ENCODE measurements around the gene CDK8.

Gene CDK8

DNA sequence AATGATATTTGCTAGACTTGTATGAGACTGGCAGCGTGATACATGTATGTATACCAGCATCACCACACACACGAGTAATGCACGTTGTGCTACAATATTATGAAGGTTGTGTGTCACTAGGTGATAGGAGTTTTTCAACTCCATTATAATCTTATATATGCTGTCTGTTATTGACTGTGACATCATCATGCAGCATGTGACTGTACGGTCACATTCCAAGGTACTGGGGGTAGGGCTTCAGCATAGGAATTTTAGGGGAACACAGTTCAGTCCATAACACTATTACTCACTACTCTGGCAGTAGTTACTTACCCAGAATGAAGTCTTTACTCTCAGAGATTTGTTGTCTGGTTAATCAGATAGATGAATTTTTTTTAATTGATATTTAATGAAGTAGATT is 91.1 kb downstream of the CDK8 start:
- Histone ChIP-seq H3K4me3 (ENCODE audit: low read depth, low read length) (no peak overlapping the region), H3K9me3 (ENCODE audit: severe bottlenecking) (no peaks in the 10 kb centered on the region), H3K27me3 (ENCODE audit: insufficient read depth, low read depth, severe bottlenecking) (no peaks in the 10 kb centered on the region), H3K27ac (peak overlapping the region; percentile 34), H3K36me3 (peaks cover 42% of the 10 kb centered on the region)
- TF ChIP-seq, protein P1, sequence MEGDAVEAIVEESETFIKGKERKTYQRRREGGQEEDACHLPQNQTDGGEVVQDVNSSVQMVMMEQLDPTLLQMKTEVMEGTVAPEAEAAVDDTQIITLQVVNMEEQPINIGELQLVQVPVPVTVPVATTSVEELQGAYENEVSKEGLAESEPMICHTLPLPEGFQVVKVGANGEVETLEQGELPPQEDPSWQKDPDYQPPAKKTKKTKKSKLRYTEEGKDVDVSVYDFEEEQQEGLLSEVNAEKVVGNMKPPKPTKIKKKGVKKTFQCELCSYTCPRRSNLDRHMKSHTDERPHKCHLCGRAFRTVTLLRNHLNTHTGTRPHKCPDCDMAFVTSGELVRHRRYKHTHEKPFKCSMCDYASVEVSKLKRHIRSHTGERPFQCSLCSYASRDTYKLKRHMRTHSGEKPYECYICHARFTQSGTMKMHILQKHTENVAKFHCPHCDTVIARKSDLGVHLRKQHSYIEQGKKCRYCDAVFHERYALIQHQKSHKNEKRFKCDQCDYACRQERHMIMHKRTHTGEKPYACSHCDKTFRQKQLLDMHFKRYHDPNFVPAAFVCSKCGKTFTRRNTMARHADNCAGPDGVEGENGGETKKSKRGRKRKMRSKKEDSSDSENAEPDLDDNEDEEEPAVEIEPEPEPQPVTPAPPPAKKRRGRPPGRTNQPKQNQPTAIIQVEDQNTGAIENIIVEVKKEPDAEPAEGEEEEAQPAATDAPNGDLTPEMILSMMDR (IDR thresholded peaks at IDR 0.05; ENCODE audit: low read depth, low read length) = no peak
- no peak for DNase-seq

DNA sequence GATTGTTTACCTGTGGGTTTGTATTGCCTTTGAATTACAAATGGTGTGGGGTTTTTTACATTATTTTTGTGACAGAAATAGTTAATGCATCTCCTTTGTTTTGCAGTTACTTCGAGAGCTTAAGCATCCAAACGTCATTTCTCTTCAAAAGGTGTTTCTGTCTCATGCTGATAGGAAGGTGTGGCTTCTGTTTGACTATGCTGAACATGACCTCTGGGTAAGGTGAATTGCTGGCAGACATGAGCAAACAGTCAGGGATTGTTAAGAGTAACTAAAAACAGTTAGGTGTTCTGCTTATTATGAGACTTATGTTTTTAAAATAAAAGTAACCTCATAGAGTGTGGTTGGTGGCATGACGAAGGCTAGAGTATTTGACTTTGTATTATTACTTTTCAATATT is 95.0 kb downstream of the CDK8 start:
- H3K27me3 ChIP-seq (ENCODE audit: insufficient read depth, low read depth, severe bottlenecking) = no peaks in the 10 kb centered on the region
- no peak for DNase-seq
- H3K36me3 ChIP-seq = peaks cover 50% of the 10 kb centered on the region
- TF ChIP-seq, protein P1 (IDR thresholded peaks at IDR 0.05; ENCODE audit: low read depth, low read length) = no peak
- no peak overlapping the region for H3K4me3 ChIP-seq (ENCODE audit: low read depth, low read length)
- H3K9me3 ChIP-seq (ENCODE audit: severe bottlenecking) = no peaks in the 10 kb centered on the region
- peak overlapping the region; percentile 41 for H3K27ac ChIP-seq

DNA sequence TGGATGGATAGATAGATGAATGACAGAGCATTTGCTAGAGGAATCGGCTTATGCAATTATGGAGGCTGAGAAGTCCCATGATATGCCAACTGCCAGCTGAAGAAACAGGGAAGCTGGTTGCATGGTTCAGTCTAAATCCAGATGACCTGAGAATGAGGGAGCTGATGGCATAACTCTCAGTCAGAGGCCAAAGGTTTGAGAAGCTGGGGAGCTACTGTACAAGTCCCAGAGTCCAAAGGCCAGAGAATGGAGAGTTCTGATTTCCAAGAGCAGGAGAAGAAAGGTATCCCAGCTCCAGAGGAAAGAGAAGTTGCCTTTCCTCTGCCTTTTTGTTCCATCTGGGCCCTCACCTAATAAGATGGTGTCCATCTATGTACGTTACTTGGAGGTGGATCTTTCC is 108.3 kb downstream of the CDK8 start:
- Histone ChIP-seq H3K4me3 (ENCODE audit: low read depth, low read length) (no peak overlapping the region), H3K27ac (no peak overlapping the region), H3K9me3 (ENCODE audit: severe bottlenecking) (no peaks in the 10 kb centered on the region), H3K36me3 (peaks cover 32% of the 10 kb centered on the region), H3K27me3 (ENCODE audit: insufficient read depth, low read depth, severe bottlenecking) (no peaks in the 10 kb centered on the region)
- TF ChIP-seq, protein P1 (IDR thresholded peaks at IDR 0.05; ENCODE audit: low read depth, low read length) = no peak
- DNase-seq = no peak

DNA sequence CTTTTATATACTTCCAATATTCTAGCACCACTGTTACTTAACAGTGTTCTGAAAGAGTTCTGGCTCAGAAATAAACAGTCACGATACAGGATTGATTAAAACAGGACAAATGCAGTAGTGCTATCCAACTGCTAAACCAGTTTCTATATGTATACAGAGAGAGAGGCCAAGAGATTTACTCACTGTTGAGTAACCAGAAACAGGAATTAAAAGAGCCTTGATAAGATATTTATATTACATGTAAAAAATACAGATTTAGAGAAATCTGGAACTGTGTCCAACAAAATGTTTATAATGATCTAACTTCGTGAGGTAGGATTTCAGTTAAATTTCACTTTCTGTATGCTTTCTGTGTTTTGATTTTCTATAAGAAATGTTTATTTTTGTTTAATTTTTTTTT is 116.6 kb downstream of the CDK8 start:
- H3K9me3 ChIP-seq (ENCODE audit: severe bottlenecking) = no peaks in the 10 kb centered on the region
- H3K36me3 ChIP-seq = peaks cover 23% of the 10 kb centered on the region
- H3K27ac ChIP-seq = no peak overlapping the region
- no peak for DNase-seq
- TF ChIP-seq, protein P1 (IDR thresholded peaks at IDR 0.05; ENCODE audit: low read depth, low read length) = no peak
- H3K27me3 ChIP-seq (ENCODE audit: insufficient read depth, low read depth, severe bottlenecking) = no peaks in the 10 kb centered on the region
- no peak overlapping the region for H3K4me3 ChIP-seq (ENCODE audit: low read depth, low read length)

DNA sequence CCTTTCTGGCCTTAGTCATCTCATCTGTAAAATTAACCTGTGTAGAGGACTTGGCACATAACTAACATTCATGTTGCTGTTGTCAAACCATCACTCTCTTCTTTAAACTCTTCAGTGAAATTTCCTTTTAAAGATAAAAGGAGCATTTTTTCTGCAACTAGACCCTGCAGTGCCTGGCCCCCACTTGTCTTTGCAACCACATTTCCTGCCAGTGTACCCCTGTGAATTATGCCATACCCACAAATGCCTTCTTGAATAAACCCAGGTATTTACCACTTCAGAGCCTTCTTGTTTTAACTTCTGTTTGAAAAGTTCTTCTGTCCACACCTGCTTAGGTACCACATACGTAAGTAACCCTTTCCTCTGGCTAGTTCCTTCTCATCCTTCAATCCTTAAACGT is 118.8 kb downstream of the CDK8 start:
- H3K4me3 ChIP-seq (ENCODE audit: low read depth, low read length) = no peak overlapping the region
- H3K9me3 ChIP-seq (ENCODE audit: severe bottlenecking) = no peaks in the 10 kb centered on the region
- TF ChIP-seq, protein P1 (IDR thresholded peaks at IDR 0.05; ENCODE audit: low read depth, low read length) = no peak
- H3K27me3 ChIP-seq (ENCODE audit: insufficient read depth, low read depth, severe bottlenecking) = no peaks in the 10 kb centered on the region
- H3K27ac ChIP-seq = no peak overlapping the region
- peaks cover 23% of the 10 kb centered on the region for H3K36me3 ChIP-seq
- no peak for DNase-seq

DNA sequence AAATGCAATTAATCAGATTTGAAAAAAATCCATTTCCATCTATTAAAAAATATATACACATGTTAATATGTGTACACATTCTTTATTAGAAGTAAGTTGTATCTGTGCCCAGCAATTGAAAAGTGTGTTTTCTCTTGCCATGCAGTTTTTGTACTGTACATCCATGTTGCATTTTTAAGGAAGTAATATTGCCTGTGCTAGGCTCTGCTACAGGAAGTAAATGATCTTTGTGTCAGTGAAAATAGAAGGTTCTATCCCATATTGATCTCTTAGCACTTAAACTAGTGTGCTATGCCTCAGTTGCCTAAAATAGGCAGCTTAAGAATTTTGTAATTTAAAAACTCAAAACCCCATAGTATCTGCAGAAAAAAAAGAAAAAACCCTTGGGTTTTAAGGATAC is 122.5 kb downstream of the CDK8 start:
- Histone ChIP-seq H3K27me3 (ENCODE audit: insufficient read depth, low read depth, severe bottlenecking) (no peaks in the 10 kb centered on the region), H3K36me3 (peaks cover 23% of the 10 kb centered on the region), H3K27ac (no peak overlapping the region), H3K4me3 (ENCODE audit: low read depth, low read length) (no peak overlapping the region), H3K9me3 (ENCODE audit: severe bottlenecking) (no peaks in the 10 kb centered on the region)
- TF ChIP-seq, protein P1 (IDR thresholded peaks at IDR 0.05; ENCODE audit: low read depth, low read length) = no peak
- no peak for DNase-seq

All from WERI-Rb-1 (cell line).